ENCODE measurements around the gene RPS2. TPM values are rescaled to one million over a fixed set of nuclear protein-coding genes. Genes with fewer than 3 reads are reported as not detected.

RPS2 gene
- total RNA-seq, 1 experiment from 2014 or later = 4,395 TPM

DNA sequence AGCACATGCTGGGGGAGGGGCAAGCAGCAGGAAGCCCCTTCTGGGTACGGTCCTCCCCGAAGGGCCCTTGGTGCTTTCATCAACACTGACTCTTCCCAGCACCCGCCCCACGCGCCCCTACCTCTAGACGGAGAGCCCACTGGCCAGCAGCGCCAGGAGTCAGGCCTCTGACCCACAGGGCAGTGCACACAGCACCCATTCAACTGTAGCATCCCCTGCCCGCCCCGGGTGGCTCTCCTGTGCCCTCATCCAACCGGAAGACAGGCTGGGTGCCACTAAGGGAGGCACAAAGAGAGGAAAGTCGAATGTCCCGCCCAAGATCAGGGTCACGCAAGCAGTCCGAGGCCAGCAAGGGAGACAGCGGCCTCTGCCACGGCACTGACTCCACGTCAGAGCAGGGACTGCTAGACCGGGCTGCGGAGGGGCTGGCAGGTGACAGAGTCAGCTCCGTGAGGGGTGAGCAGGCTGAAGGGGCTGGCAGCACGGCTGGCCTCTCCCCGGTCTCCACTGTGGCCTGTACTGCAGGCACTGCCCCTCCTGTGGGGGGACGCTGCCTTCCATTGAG is 31.4 kb downstream of the RPS2 start (continued):
- TF ChIP-seq, protein P1, sequence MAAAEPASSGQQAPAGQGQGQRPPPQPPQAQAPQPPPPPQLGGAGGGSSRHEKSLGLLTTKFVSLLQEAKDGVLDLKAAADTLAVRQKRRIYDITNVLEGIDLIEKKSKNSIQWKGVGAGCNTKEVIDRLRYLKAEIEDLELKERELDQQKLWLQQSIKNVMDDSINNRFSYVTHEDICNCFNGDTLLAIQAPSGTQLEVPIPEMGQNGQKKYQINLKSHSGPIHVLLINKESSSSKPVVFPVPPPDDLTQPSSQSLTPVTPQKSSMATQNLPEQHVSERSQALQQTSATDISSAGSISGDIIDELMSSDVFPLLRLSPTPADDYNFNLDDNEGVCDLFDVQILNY (CRISPR knock-in tag; IDR thresholded peaks at IDR 0.05) = no peak
- TF ChIP-seq, protein P2, sequence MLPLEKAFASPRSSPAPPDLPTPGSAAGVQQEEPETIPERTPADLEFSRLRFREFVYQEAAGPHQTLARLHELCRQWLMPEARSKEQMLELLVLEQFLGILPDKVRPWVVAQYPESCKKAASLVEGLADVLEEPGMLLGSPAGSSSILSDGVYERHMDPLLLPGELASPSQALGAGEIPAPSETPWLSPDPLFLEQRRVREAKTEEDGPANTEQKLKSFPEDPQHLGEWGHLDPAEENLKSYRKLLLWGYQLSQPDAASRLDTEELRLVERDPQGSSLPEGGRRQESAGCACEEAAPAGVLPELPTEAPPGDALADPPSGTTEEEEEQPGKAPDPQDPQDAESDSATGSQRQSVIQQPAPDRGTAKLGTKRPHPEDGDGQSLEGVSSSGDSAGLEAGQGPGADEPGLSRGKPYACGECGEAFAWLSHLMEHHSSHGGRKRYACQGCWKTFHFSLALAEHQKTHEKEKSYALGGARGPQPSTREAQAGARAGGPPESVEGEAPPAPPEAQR (CRISPR knock-in tag; IDR thresholded peaks at IDR 0.05) = no peak
- no peak for TF ChIP-seq FOXP1 (CRISPR knock-in tag; IDR thresholded peaks at IDR 0.05; ENCODE audit: borderline replicate concordance)
- TF ChIP-seq, protein P3, sequence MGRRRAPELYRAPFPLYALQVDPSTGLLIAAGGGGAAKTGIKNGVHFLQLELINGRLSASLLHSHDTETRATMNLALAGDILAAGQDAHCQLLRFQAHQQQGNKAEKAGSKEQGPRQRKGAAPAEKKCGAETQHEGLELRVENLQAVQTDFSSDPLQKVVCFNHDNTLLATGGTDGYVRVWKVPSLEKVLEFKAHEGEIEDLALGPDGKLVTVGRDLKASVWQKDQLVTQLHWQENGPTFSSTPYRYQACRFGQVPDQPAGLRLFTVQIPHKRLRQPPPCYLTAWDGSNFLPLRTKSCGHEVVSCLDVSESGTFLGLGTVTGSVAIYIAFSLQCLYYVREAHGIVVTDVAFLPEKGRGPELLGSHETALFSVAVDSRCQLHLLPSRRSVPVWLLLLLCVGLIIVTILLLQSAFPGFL (CRISPR knock-in tag; IDR thresholded peaks at IDR 0.05; ENCODE audit: borderline replicate concordance) = no peak

DNA sequence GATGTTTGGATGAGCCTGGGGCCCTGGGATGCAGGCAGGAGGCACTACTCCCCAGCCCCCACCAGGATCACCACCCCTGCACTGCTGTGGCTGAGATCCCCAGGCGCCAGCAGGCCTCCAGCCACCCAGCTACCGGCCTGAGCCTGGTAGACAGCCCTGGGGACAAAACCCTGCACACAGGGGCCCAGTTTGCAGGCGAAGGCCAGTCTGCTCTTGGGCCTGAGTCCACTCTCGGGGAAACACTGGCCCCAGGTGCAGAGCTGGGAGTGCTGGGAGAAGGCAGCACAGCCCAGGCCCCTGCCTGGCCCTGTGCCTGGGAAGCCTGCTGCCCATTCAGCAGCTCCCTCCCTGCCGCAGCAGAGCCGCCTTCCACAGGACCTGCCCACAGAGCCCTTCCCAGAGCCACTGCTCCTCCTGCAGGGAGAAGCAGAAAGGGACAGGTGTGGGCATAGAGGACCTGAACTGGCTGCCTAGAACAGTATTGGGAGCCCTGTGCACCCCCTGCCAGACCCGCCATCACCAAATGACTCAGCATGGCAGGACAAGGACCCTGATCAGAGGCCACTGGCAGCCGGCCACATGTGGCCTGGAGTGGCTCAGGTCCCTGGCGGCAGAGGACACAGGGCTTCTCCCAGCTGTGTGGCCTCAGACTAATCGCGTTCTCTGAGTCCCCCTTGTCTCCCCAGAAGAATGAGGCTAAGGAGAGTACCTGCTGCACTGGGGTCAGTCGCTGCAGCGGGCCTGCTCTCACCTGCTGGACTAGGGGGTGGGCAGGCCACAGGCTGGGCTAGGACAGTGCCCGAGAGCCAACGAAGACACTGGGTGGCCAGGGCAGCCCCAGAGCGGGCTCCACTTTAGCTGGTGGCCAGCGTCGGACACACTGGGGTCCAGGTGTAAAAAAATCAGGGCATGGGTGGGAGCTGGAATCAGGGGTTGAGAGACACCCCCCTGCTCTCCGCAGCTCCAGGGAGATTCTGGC is 32.3 kb downstream of the RPS2 start:
- CTCF ChIA-PET = interaction anchor here (0.6 to 1.5 kb wide), 19 partner anchors 9 to 150 kb away, joined by 3 to 24 read pairs (median 3); partner anchors contain the start of genes FAHD1, HAGH, MSRB1 and NUBP2
- peaks cover 31% of the 10 kb centered on the region for H3K27me3 Mint-ChIP-seq (ENCODE audit: low read depth)
- no peaks in the 10 kb centered on the region for H3K36me3 Mint-ChIP-seq
- DNase-seq (ENCODE audit: low spot score) (peak; percentile 59), ATAC-seq (peak; percentile 43)
- no peaks in the 10 kb centered on the region for H3K9me3 Mint-ChIP-seq
- no peak overlapping the region for H3K4me3 Mint-ChIP-seq
- no peak overlapping the region for H3K27ac Mint-ChIP-seq
- POLR2A ChIA-PET = no interaction called here
- no peak for TF ChIP-seq EMX1 (CRISPR knock-in tag; IDR thresholded peaks at IDR 0.05)
- peaks cover 3% of the 10 kb centered on the region; the same call in 1 of the 2 replicates for H3K4me1 Mint-ChIP-seq

DNA sequence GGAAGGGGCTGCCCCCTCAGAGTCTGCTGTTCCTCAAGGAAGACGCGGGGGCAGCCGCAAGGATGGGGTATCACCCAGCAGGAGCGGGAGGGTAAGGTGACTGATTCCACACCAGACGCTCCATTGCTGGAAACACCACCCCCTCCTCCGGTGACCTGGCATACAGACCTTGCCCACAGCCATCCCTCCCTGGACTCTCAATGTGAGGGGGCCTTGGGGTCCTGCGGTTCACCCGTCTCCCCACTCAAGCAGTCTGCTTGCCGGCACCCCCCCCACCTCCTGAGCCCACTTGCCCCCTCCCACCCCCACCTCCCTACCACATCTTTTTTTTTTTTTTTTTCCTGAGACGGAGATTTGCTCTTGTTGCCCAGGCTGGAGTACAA is 34.3 kb downstream of the RPS2 start:
- POLR2A ChIA-PET = no interaction called here

DNA sequence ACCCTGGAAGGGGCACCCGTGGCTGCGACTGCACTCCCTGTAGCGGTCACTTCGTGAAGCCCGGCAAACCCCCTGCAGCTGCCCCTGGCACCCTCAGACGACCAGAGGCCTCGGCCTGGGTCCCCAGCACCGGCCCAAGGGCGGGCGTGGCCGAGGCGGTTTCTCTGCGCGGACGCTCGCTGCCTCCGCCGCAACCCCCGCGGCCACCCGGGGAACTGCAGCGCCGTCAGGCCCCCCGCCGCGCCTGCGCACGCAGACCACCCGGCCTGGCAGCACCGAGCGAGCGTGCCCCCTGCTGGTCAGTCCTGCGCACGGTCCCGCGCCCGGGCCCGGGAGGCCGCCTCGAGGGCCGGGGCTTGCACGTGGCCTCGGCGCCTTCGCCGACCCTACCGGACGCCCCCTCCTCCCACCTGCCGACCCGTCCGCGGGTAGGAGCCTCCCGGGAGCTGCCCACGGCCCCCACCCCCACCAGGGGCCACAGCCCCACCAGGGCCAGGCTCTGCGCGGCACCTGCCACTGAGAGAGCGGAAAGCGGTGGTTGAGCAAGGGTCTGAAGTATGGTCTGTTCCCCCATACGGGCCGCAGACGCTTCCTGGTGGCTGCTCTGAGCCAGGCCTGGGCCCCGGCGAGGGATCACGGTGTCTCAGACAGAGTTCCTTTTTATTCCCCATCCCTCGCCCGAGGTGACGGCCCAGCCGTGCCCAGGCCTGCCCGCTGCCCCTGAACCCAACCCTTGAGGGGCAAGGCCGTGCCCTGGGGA is 34.9 kb downstream of the RPS2 start:
- Mint-ChIP-seq H3K9me3 (no peaks in the 10 kb centered on the region), H3K4me3 (peak overlapping the region; percentile 39; the same call in 1 of the 2 replicates), H3K36me3 (no peaks in the 10 kb centered on the region), H3K27ac (no peak overlapping the region), H3K27me3 (ENCODE audit: low read depth) (peaks cover 42% of the 10 kb centered on the region), H3K4me1 (peaks cover 9% of the 10 kb centered on the region)
- CTCF ChIA-PET = interaction anchor here (0.7 to 2.0 kb wide), 26 partner anchors 9 to 156 kb away, joined by 3 to 16 read pairs (median 4); partner anchors contain the start of genes EME2, MRPS34, MSRB1 and NUBP2
- POLR2A ChIA-PET = no interaction called here
- DNase-seq (ENCODE audit: low spot score) = peak; percentile 88
- ATAC-seq = peak; percentile 73
- no peak for TF ChIP-seq ZNF263 (CRISPR knock-in tag; IDR thresholded peaks at IDR 0.05; ENCODE audit: low read depth)
- peak; percentile 43; the same call in 1 of the 2 replicates for TF ChIP-seq NFYB (CRISPR knock-in tag; conservative IDR thresholded peaks at IDR 0.05; ENCODE audit: low read depth)
- no peak for TF ChIP-seq EMX1 (CRISPR knock-in tag; IDR thresholded peaks at IDR 0.05)
- TF ChIP-seq, protein P4, sequence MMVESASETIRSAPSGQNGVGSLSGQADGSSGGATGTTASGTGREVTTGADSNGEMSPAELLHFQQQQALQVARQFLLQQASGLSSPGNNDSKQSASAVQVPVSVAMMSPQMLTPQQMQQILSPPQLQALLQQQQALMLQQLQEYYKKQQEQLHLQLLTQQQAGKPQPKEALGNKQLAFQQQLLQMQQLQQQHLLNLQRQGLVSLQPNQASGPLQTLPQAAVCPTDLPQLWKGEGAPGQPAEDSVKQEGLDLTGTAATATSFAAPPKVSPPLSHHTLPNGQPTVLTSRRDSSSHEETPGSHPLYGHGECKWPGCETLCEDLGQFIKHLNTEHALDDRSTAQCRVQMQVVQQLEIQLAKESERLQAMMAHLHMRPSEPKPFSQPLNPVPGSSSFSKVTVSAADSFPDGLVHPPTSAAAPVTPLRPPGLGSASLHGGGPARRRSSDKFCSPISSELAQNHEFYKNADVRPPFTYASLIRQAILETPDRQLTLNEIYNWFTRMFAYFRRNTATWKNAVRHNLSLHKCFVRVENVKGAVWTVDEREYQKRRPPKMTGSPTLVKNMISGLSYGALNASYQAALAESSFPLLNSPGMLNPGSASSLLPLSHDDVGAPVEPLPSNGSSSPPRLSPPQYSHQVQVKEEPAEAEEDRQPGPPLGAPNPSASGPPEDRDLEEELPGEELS (CRISPR knock-in tag; IDR thresholded peaks at IDR 0.05) = peak; percentile 92
- TF ChIP-seq JAZF1 (CRISPR knock-in tag; IDR thresholded peaks at IDR 0.05) = no peak
- peak; percentile 84 for TF ChIP-seq CREM (CRISPR knock-in tag; IDR thresholded peaks at IDR 0.05)
- TF ChIP-seq GRHL2 (CRISPR knock-in tag; IDR thresholded peaks at IDR 0.05; ENCODE audit: insufficient replicate concordance, severe bottlenecking) = no peak
- TF ChIP-seq ZNF671 (CRISPR knock-in tag; IDR thresholded peaks at IDR 0.05) = no peak
- TF ChIP-seq GABPB1 (CRISPR knock-in tag; IDR thresholded peaks at IDR 0.05) = peak; percentile 61
- TF ChIP-seq ZNF138 (CRISPR knock-in tag; conservative IDR thresholded peaks at IDR 0.05) = peak; percentile 92; the same call in 1 of the 2 replicates
- TF ChIP-seq, protein P5, sequence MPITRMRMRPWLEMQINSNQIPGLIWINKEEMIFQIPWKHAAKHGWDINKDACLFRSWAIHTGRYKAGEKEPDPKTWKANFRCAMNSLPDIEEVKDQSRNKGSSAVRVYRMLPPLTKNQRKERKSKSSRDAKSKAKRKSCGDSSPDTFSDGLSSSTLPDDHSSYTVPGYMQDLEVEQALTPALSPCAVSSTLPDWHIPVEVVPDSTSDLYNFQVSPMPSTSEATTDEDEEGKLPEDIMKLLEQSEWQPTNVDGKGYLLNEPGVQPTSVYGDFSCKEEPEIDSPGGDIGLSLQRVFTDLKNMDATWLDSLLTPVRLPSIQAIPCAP (CRISPR knock-in tag; IDR thresholded peaks at IDR 0.05) = peak; percentile 83; the same call in 1 of the 2 replicates

More for the DNA sequence above, 34.3 kb downstream of the RPS2 start:
- CTCF ChIA-PET = no interaction called here
- DNase-seq (ENCODE audit: low spot score) = no peak
- H3K4me1 Mint-ChIP-seq = peaks cover 8% of the 10 kb centered on the region
- ATAC-seq = no peak
- no peak overlapping the region for H3K27ac Mint-ChIP-seq
- no peaks in the 10 kb centered on the region for H3K9me3 Mint-ChIP-seq
- TF ChIP-seq, protein P6, sequence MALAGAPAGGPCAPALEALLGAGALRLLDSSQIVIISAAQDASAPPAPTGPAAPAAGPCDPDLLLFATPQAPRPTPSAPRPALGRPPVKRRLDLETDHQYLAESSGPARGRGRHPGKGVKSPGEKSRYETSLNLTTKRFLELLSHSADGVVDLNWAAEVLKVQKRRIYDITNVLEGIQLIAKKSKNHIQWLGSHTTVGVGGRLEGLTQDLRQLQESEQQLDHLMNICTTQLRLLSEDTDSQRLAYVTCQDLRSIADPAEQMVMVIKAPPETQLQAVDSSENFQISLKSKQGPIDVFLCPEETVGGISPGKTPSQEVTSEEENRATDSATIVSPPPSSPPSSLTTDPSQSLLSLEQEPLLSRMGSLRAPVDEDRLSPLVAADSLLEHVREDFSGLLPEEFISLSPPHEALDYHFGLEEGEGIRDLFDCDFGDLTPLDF (CRISPR knock-in tag; IDR thresholded peaks at IDR 0.05) = no peak
- TF ChIP-seq GRHL2 (CRISPR knock-in tag; IDR thresholded peaks at IDR 0.05; ENCODE audit: insufficient replicate concordance, severe bottlenecking) (no peak), PRRX2 (CRISPR knock-in tag; IDR thresholded peaks at IDR 0.05) (no peak), MXD4 (CRISPR knock-in tag; IDR thresholded peaks at IDR 0.05; ENCODE audit: borderline replicate concordance) (no peak), ZNF232 (CRISPR knock-in tag; IDR thresholded peaks at IDR 0.05) (no peak), NFE2L1 (CRISPR knock-in tag; IDR thresholded peaks at IDR 0.05) (no peak), SMAD4 (CRISPR knock-in tag; IDR thresholded peaks at IDR 0.05) (no peak)
- peaks cover 37% of the 10 kb centered on the region for H3K27me3 Mint-ChIP-seq (ENCODE audit: low read depth)
- H3K36me3 Mint-ChIP-seq = no peaks in the 10 kb centered on the region
- H3K4me3 Mint-ChIP-seq = no peak overlapping the region
